GM23338 (cell line): Measurements from ENCODE around the gene TRAF7.

Experiments used
- CTCF ChIP-seq, 2 experiments: fragments of 200-600 bp in 1 of 2; sonication (generic) in 1 of 2; conservative IDR thresholded peaks; 2 replicates each; pipeline versions ENCODE4 v1.5.1 to v1.6.1; 2016 to 2017; ENCODE audit warnings: antibody characterized with exemption in 2 of 2, low read depth in 2 of 2, mild to moderate bottlenecking in 2 of 2, moderate library complexity in 1 of 2
- ETS1 ChIP-seq: IDR thresholded peaks from 2 replicates; pipeline ENCODE4 v1.6.1; 2016; ENCODE audit warnings: antibody characterized with exemption
- EZH2 ChIP-seq: fragments of 200-600 bp; sonication (generic); IDR thresholded peaks from one replicate; pipeline ENCODE4 v1.8.0; 2017; ENCODE audit warnings: antibody characterized with exemption, mild to moderate bottlenecking, low read depth; ENCODE audit not compliant: unreplicated experiment
- NANOG ChIP-seq: IDR thresholded peaks from 2 replicates; pipeline ENCODE4 v1.6.1; 2016; ENCODE audit warnings: antibody characterized with exemption, borderline replicate concordance
- POLR2AphosphoS5 ChIP-seq: IDR thresholded peaks from 2 replicates; pipeline ENCODE4 v1.6.1; 2016; ENCODE audit warnings: antibody characterized with exemption, low read depth
- TF ChIP-seq, protein P1 (sequence below): IDR thresholded peaks from one replicate; pipeline ENCODE4 v1.6.1; 2018; ENCODE audit warnings: antibody characterized with exemption; ENCODE audit not compliant: unreplicated experiment
- TF ChIP-seq, protein P2 (sequence below): fragments of 250-450 bp; sonication (Bioruptor Pico); IDR thresholded peaks from 2 replicates; pipeline ENCODE4 v1.5.0; 2020; ENCODE audit warnings: mild to moderate bottlenecking, moderate library complexity

- TF ChIP-seq EZH2 (no peak), CTCF (conservative IDR thresholded peaks at IDR 0.05; ENCODE audit: low read depth in 2 of 2) (no peak), POLR2AphosphoS5 (no peak; the same call in 1 of the 2 replicates), NANOG (no peak), ETS1 (no peak)
- TF ChIP-seq, protein P1, sequence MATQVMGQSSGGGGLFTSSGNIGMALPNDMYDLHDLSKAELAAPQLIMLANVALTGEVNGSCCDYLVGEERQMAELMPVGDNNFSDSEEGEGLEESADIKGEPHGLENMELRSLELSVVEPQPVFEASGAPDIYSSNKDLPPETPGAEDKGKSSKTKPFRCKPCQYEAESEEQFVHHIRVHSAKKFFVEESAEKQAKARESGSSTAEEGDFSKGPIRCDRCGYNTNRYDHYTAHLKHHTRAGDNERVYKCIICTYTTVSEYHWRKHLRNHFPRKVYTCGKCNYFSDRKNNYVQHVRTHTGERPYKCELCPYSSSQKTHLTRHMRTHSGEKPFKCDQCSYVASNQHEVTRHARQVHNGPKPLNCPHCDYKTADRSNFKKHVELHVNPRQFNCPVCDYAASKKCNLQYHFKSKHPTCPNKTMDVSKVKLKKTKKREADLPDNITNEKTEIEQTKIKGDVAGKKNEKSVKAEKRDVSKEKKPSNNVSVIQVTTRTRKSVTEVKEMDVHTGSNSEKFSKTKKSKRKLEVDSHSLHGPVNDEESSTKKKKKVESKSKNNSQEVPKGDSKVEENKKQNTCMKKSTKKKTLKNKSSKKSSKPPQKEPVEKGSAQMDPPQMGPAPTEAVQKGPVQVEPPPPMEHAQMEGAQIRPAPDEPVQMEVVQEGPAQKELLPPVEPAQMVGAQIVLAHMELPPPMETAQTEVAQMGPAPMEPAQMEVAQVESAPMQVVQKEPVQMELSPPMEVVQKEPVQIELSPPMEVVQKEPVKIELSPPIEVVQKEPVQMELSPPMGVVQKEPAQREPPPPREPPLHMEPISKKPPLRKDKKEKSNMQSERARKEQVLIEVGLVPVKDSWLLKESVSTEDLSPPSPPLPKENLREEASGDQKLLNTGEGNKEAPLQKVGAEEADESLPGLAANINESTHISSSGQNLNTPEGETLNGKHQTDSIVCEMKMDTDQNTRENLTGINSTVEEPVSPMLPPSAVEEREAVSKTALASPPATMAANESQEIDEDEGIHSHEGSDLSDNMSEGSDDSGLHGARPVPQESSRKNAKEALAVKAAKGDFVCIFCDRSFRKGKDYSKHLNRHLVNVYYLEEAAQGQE: no peak
- TF ChIP-seq, protein P2, sequence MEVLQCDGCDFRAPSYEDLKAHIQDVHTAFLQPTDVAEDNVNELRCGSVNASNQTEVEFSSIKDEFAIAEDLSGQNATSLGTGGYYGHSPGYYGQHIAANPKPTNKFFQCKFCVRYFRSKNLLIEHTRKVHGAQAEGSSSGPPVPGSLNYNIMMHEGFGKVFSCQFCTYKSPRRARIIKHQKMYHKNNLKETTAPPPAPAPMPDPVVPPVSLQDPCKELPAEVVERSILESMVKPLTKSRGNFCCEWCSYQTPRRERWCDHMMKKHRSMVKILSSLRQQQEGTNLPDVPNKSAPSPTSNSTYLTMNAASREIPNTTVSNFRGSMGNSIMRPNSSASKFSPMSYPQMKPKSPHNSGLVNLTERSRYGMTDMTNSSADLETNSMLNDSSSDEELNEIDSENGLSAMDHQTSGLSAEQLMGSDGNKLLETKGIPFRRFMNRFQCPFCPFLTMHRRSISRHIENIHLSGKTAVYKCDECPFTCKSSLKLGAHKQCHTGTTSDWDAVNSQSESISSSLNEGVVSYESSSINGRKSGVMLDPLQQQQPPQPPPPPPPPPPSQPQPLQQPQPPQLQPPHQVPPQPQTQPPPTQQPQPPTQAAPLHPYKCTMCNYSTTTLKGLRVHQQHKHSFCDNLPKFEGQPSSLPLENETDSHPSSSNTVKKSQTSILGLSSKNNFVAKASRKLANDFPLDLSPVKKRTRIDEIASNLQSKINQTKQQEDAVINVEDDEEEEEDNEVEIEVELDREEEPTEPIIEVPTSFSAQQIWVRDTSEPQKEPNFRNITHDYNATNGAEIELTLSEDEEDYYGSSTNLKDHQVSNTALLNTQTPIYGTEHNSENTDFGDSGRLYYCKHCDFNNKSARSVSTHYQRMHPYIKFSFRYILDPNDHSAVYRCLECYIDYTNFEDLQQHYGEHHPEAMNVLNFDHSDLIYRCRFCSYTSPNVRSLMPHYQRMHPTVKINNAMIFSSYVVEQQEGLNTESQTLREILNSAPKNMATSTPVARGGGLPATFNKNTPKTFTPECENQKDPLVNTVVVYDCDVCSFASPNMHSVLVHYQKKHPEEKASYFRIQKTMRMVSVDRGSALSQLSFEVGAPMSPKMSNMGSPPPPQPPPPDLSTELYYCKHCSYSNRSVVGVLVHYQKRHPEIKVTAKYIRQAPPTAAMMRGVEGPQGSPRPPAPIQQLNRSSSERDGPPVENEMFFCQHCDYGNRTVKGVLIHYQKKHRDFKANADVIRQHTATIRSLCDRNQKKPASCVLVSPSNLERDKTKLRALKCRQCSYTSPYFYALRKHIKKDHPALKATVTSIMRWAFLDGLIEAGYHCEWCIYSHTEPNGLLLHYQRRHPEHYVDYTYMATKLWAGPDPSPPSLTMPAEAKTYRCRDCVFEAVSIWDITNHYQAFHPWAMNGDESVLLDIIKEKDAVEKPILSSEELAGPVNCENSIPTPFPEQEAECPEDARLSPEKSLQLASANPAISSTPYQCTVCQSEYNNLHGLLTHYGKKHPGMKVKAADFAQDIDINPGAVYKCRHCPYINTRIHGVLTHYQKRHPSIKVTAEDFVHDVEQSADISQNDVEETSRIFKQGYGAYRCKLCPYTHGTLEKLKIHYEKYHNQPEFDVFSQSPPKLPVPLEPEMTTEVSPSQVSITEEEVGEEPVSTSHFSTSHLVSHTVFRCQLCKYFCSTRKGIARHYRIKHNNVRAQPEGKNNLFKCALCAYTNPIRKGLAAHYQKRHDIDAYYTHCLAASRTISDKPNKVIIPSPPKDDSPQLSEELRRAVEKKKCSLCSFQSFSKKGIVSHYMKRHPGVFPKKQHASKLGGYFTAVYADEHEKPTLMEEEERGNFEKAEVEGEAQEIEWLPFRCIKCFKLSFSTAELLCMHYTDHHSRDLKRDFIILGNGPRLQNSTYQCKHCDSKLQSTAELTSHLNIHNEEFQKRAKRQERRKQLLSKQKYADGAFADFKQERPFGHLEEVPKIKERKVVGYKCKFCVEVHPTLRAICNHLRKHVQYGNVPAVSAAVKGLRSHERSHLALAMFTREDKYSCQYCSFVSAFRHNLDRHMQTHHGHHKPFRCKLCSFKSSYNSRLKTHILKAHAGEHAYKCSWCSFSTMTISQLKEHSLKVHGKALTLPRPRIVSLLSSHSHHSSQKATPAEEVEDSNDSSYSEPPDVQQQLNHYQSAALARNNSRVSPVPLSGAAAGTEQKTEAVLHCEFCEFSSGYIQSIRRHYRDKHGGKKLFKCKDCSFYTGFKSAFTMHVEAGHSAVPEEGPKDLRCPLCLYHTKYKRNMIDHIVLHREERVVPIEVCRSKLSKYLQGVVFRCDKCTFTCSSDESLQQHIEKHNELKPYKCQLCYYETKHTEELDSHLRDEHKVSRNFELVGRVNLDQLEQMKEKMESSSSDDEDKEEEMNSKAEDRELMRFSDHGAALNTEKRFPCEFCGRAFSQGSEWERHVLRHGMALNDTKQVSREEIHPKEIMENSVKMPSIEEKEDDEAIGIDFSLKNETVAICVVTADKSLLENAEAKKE (CRISPR knock-in tag): no peak
These were observed 53.9 kb downstream of the TRAF7 start for GRCh38 chr16:2209258-2210008.
